ENCODE results near the gene CLASP1.

- TF ChIP-seq CTCF (IDR thresholded peaks at IDR 0.05) (no peak), POLR2A (IDR thresholded peaks at IDR 0.05) (no peak)
Observed at GRCh38 chr2:121350890-121351289, 298.4 kb downstream of the CLASP1 start.
